ENCODE measurements around the gene TBX19. TPM values are rescaled to one million over a fixed set of nuclear protein-coding genes. Genes with fewer than 3 reads are reported as not detected.

Gene TBX19
- total and polyA plus RNA-seq, 10 donors: 1.7 to 4.7 (median 3.3) TPM

DNA sequence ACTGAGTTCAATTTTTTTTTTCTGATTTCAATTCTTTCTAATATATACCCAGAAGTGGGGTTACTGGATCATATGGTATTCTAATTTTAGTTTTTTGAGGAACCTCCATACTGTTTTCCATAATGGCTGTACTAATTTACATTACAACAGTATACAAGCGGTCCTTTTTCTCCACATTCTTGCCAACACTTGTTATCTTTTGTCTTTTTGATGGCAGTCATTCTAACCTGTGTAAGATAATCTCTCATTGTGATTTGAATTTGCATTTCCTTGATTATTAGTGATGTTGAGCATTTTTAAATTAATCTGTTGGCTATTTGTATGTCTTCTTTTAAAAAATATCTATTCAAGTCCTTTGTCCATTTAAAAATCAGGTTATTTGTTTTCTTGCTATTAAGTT lies 21.1 kb upstream of the TBX19 start:
- WGBS, 5 donors: 96 to 100% (median 98%) methylated on average over 1 of the region's 1 CpG
- peaks cover 0 to 24% (median 6%) of the 10 kb centered on the region in 6 donors for H3K4me1 ChIP-seq
- no peaks in the 10 kb centered on the region for H3K27me3 ChIP-seq (replicated peaks in 1 of 7)
- H3K9me3 ChIP-seq: peaks cover 0 to 26% (median 21%) of the 10 kb centered on the region in 8 donors
- no peak for DNase-seq
- no peak overlapping the region for H3K27ac ChIP-seq
- TF ChIP-seq POLR2AphosphoS5 (IDR thresholded peaks at IDR 0.05) (no peak), POLR2A (IDR thresholded peaks at IDR 0.05) (no peak), CTCF (IDR thresholded peaks at IDR 0.05 in 8 of 11, conservative IDR thresholded peaks at IDR 0.05 in 3 of 11) (no peak)
- intact Hi-C loops (cut with DNase I; ENCODE audit: low total_unique reads): no loop called here
- H3K36me3 ChIP-seq: peaks cover 0 to 84% (median 5%) of the 10 kb centered on the region in 6 donors
- H3K4me3 ChIP-seq: no peak overlapping the region

DNA sequence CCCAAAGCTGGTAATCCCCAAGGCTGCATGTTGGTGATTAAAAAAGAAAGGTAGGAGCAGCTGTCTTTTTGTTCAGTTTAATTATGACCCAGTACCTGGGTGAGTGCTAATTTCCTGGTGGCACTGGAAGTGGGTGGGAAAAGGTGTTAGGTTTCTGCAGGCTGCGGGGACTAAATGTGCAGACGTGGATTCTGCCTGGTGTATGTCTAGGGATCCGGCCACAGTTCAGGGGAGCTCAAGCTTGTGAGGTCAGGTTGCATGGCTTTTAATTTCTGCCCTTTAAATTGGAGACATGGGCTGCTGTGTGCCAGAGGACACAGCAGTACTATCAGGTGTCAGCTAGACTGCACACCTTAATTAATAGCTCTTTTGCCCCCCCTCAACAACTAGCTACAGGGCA lies 20.3 kb upstream of the TBX19 start:
- Histone ChIP-seq H3K36me3 (peaks cover 0 to 84% (median 4%) of the 10 kb centered on the region in 6 donors), H3K4me3 (no peak overlapping the region), H3K27ac (peak overlapping the region in 1 of 8 donors; percentile 8), H3K9me3 (peaks cover 0 to 20% (median 16%) of the 10 kb centered on the region in 8 donors), H3K27me3 (replicated peaks in 1 of 7) (no peaks in the 10 kb centered on the region), H3K4me1 (peaks cover 0 to 24% (median 6%) of the 10 kb centered on the region in 6 donors)
- no peak for TF ChIP-seq POLR2A (IDR thresholded peaks at IDR 0.05)
- no peak for TF ChIP-seq POLR2AphosphoS5 (IDR thresholded peaks at IDR 0.05)
- no peak for TF ChIP-seq CTCF (IDR thresholded peaks at IDR 0.05 in 8 of 11, conservative IDR thresholded peaks at IDR 0.05 in 3 of 11)
- WGBS, 5 donors: 92 to 98% (median 95%) methylated on average over 3 of the region's 3 CpGs
- intact Hi-C loops (cut with DNase I; ENCODE audit: low total_unique reads): no loop called here
- no peak for DNase-seq

GRCh38 chr1:168261390-168261789 lies 19.3 kb upstream of the TBX19 start:
- Histone ChIP-seq H3K27me3 (replicated peaks in 1 of 7) (no peaks in the 10 kb centered on the region), H3K4me3 (no peak overlapping the region), H3K9me3 (peaks cover 0 to 10% (median 6%) of the 10 kb centered on the region in 8 donors), H3K36me3 (peaks cover 0 to 83% (median 2%) of the 10 kb centered on the region in 6 donors), H3K27ac (peak overlapping the region in 3 of 8 donors; percentile 8 to 52 (median 36)), H3K4me1 (peaks cover 0 to 24% (median 6%) of the 10 kb centered on the region in 6 donors)
- DNase-seq: no peak
- WGBS, 5 donors: 51 to 78% (median 67%) methylated on average over 2 of the region's 2 CpGs
- intact Hi-C loops (cut with DNase I; ENCODE audit: low total_unique reads): no loop called here
- TF ChIP-seq POLR2AphosphoS5 (IDR thresholded peaks at IDR 0.05): no peak
- no peak for TF ChIP-seq CTCF (IDR thresholded peaks at IDR 0.05 in 8 of 11, conservative IDR thresholded peaks at IDR 0.05 in 3 of 11)
- TF ChIP-seq POLR2A (IDR thresholded peaks at IDR 0.05): no peak

- TF ChIP-seq CTCF (IDR thresholded peaks at IDR 0.05 in 8 of 11, conservative IDR thresholded peaks at IDR 0.05 in 3 of 11): no peak
- no peak for TF ChIP-seq POLR2A (IDR thresholded peaks at IDR 0.05)
- no peak for TF ChIP-seq POLR2AphosphoS5 (IDR thresholded peaks at IDR 0.05)
- Histone ChIP-seq H3K36me3 (peaks cover 0 to 71% (median 2%) of the 10 kb centered on the region in 6 donors), H3K27me3 (replicated peaks in 1 of 7) (no peaks in the 10 kb centered on the region), H3K4me3 (no peak overlapping the region), H3K27ac (no peak overlapping the region), H3K9me3 (no peaks in the 10 kb centered on the region), H3K4me1 (peaks cover 0 to 24% (median 6%) of the 10 kb centered on the region in 6 donors)
- intact Hi-C loops (cut with DNase I; ENCODE audit: low total_unique reads): no loop called here
- 93 to 96% (median 95%) methylated on average over 4 of the region's 4 CpGs for WGBS, 5 donors
- DNase-seq: no peak
Measured at GRCh38 chr1:168263130-168263529, 17.5 kb upstream of the TBX19 start.
